GM19351 (cell line): ENCODE data around the gene MOGAT1.
"Not testable (repeated sequence)": the region's sequence is repeated elsewhere in the genome, so short reads cannot be mapped to it uniquely, and the experiment has no call there.

Experiments
- ATAC-seq: cut with Tn5 transposase; IDR thresholded peaks from one replicate; pipeline ENCODE4 v1.9.1; 2021; ENCODE audit warnings: mild to moderate bottlenecking, moderate library complexity; ENCODE audit not compliant: unreplicated experiment

The MOGAT1 gene

GRCh38 chr2:222738312-222738711 is 66.9 kb downstream of the MOGAT1 start:
- ATAC-seq: no peak

DNA sequence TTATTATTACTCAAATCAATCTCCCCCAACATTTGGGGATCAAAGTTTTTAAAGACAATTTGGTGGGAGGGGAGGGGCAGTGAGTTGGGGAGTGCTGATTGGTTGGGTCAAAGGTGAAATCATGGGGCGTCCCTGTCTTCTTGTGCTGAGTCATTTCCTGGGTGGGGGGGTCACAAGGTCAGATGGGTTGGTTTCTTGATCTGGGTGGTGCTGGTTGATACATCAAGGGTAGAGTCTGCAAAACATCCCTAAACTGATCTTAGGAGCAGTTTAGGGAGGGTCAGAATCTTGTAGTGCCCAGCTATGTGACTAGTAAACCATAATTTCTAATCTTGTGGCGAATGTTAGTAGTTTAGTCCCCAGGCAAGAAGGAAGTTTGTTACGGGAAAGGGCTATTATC is 67.4 kb downstream of the MOGAT1 start:
- no peak for ATAC-seq

- ATAC-seq: no peak
Measured at GRCh38 chr2:222739939-222740338, 68.5 kb downstream of the MOGAT1 start.

DNA sequence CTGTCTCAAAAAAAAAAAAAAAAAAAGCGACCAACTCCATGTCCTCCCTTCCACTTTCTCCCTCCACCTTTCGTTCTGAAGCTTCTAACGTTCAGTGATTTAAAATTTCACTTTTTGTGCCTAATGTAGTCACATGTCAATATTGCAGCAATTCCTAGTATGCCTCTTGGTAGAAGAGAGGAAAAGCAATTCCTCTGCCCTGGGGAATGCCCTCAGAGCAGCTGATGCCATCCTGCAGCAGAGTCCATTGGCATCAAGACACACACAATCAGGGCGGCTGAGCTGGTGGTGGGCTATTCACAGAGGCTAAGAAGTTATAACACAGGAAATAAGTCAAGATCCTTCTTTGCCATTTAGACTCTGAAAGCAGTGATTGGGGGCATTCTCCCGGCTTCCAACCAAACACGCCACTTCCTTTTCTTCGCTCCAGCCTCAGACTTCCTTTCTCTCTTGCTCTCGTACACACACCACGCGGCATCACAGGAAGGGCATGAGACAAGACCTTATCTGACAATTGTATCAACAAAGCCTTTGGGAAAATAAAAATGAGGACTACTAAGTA is 71.9 kb downstream of the MOGAT1 start:
- ATAC-seq: no peak

- no peak for ATAC-seq
Measured at GRCh38 chr2:222745836-222746559, 74.5 kb downstream of the MOGAT1 start.

DNA sequence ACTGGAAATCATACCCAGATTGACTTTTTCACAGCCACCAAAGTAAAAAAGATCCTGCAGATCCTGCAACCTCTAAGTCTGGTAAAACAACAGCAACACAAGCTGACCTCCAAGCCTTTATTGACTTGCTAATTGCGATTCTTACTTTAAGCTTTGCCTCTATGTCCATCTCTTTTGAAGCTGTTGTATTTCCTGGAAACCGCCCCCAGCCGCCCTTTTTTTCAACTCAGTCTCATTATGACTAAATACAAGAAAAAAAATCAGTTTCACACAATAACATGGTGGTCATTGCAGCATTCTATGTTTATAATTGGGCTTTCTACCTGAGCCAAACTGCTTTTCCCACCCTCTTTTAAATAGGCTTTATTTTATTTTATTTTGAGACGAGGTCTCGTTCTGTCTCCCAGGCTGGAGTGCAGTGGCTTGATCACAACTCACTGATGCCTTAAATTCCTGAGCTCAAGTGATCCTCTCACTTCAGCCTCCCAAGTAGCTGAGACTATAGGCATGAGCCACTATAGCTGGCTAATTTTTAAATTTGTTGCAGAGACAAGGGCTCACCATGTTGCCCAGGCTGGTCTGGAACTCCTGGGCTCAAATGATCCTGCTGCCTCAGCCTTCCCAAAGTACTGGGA is 76.2 kb downstream of the MOGAT1 start:
- ATAC-seq: peak; percentile 86

DNA sequence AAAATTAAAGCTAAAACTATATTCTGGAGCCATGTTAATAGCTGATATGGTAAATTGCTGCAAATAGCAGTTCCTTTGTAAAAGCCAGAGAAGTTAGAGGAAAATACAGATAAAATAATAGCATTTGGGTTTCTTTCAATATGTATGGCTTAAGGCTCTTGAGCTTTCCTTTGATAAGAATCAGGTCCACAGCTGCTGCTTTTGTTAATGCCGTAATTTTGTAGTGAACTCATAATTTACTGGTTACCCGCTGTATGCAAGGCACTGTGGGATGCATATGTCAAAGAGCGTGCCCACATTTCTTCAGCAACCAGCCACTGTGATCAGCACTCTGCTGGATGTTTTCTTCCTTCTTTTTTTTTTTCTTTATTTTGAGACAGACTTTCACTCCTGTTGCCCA is 79.1 kb downstream of the MOGAT1 start:
- ATAC-seq: no peak

DNA sequence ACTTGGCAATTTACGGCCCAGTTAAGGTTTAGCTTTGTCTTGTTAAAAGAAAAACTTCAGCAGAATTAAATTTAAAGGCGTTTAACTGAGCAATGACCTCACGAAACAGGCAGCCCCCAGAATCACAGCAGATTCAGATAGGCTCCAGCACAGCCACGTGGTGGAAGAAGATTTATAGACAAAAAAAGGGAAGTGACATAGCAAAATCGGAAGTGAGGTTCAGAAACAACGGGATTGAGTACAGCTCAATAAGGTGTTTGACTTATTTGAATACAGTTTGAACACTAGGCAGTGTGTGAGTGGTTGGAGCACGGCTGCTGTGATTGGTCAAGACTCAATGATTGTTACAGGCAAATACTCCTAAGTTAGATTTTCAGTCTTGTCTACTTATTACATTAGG is 79.8 kb downstream of the MOGAT1 start:
- ATAC-seq: no peak

- no peak for ATAC-seq
Measured at GRCh38 chr2:222751821-222752719, 80.6 kb downstream of the MOGAT1 start.

DNA sequence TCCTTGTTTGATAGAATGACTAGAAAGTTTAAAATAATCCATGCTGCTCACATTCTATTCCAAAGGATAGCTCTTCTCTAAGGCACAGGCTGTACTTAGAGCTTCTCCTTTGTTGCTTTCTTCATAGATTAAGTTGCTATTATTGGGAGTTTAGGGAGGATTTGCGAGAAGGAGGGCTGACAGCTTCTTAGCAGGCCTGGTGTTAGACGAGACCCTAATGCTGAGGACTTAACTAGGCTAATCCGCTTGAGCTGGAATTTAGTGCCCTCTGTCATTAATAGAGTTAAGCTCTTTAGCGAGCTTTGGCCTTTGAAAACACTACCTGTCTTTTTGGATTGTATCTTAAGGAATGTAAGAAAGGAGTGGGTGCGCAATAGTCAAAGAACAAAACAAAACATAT is 81.3 kb downstream of the MOGAT1 start:
- no peak for ATAC-seq

DNA sequence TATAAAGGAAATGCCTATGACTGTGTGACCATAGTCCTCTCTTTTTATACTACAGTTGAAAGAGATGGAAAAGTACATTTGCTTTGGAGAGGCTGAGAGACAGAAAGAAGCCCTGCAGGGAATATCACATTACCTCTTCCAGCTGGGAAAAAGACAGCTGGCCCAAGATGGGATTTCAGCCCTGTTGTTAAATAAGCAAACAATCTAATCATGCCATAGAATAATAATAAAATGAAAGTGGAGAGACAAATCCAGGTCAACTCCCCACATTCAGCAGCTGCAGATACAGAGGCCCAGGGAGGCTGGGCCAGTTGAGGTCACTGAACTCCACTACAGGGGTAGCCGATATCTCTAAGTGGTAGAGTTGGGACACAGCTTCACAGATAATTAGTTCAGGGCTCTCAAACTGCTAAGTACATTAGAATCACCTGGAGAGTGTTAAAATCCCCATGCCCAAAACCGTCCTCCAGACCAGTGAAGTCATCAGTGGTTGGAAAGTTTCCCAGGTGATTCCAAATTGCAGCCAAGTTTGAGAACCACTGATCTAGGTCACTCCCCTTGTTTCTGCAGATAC is 81.9 kb downstream of the MOGAT1 start:
- no peak for ATAC-seq

DNA sequence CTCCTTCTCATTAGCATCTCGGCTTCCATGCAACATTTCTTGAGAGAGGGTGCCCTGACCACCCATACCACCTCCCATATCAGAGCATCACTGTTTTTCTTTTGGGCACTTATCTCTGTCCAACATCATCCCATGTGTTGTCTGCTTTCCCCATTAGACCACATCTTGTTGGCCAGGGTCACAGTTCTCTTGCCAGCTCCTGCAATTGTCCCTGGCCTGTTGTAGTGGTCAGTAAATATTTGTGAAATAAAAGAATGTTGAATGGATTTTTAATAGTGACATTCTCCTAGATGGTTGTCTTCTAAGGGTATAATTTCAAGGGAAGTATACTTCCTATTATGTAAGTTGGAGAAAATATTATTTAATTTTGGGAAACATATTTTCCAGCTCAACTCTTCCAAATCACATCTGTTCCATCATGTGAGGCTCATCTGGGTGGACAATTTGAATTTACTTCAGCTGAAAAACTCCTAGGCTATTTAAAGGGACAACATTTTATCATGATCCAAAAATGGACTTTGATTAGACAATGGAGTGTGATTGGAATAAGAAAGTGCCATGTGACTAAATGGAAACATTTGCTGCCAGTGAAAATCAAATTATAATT is 83.0 kb downstream of the MOGAT1 start:
- ATAC-seq: no peak

DNA sequence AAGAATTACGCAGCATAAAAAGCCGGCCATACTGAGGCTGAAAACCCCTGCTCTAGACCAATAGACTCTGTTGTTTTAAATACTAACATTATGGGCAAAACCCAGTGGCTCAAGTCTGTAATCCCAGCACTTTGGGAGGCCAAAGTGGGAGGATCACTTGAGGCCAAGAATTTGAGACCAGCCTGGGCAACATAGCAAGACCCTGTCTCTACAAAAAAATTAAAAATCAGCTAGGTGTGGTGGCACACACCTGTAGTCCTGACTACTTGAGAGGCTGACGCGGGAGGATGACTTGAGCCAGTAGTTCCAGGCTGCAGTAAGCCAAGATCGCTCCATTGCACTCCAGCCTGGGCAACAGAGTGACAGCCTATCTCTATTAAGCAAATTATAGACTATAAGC is 84.1 kb downstream of the MOGAT1 start:
- ATAC-seq: not testable (repeated sequence)

GRCh38 chr2:222756362-222756831 is 84.9 kb downstream of the MOGAT1 start:
- no peak for ATAC-seq

DNA sequence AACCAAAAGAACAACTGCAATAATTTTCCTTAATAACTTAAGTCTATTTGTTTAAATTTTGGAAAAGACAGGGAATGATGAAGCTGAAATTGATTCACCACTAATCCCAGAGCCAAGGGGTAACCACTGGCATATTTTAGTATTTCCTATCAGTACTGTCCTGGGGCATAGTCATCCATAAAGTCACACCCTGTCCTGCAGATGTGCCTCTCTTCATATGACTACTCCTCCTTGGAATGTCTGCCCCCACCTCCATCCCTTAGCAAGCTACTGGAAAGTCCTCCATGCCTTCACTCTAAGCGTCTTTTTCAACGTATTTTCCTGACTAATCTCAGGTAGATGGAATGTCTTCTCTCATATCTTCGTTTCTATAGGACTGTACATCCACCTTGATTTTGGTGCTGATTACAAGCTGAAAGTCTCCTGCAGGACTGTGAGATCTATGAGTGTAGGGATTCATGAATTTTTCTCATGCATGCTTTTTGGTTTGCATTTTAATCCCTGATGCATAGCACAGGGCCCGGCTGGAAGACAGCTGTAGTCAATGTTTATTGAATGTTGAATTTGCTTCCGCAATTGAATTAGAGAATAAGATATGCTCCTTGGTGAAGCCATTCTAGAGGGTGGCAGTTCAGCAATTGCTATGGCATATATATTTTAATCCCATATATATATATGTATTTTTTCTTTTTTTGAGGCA is 85.6 kb downstream of the MOGAT1 start:
- no peak for ATAC-seq
